ENCODE results near the gene TMCO1.
A peak's percentile ranks its signal among the peaks of the same experiment; 100 is the strongest.
"Not testable (repeated sequence)": the region's sequence is repeated elsewhere in the genome, so short reads cannot be mapped to it uniquely, and the experiment has no call there.

Gene TMCO1

GRCh38 chr1:165744913-165745312 is 23.8 kb downstream of the TMCO1 start:
- not testable (repeated sequence) for DNase-seq

GRCh38 chr1:165742194-165742593 is 26.5 kb downstream of the TMCO1 start:
- no peak for DNase-seq

- peak; percentile 8 for DNase-seq
Measured at GRCh38 chr1:165738794-165739193, 29.9 kb downstream of the TMCO1 start.

DNA sequence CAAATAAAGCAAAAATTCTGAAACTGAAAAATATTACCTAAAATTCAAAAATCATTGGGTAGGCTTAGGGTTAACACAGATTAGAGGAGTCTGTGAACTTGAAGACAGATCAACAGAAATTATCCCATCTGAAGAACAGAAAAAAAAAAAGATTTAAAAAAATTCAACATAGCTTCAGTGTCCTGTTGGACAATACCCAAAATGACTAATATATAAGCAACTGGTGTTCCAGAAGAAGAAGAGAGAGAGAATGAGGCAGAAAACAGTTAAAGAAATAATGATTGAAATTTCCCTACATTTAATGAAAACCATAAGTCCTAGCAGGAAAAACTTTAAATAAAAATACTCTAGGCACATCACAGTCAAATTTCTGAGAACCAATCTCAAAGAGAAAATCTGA is 31.5 kb downstream of the TMCO1 start:
- no peak for DNase-seq

DNA sequence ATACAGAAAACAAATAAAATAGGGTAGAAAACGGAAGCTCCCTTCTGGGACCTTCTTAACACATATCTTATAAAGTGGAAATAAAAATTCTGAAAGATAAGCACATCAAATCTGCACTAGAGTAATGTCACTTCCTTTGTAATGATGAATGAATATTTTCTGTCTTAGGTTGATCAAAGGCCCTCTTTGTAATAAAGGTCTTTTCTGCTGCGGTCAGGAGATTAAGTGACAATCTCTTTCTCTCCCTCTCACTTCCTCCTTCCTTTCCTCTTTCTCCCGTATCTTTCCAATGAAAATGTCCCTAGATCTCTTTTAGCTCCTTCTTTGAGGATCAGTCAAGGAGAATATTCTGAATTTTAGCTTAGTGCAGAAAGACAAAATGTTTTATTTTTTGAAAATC is 33.8 kb downstream of the TMCO1 start:
- no peak for DNase-seq

DNA sequence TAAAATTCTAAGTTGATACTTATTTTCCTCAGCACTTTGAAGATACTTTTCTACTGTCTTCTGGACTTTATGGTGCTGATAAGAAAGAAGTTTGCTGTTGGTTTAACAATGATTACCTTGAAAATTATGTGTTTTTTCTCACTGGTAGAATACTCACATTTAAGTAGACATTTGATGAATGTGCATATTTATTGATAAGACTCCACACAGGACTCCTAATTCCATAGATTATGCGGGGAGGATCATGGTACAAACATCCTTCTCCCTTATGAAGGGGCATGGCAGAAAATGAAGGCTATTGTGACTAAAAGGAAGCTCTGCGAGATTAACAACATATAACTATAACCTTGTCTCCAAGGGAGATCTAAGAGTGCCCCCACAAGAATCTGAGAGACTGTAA is 41.8 kb downstream of the TMCO1 start:
- DNase-seq = no peak

GRCh38 chr1:165726169-165726568 is 42.5 kb downstream of the TMCO1 start:
- DNase-seq = no peak

DNA sequence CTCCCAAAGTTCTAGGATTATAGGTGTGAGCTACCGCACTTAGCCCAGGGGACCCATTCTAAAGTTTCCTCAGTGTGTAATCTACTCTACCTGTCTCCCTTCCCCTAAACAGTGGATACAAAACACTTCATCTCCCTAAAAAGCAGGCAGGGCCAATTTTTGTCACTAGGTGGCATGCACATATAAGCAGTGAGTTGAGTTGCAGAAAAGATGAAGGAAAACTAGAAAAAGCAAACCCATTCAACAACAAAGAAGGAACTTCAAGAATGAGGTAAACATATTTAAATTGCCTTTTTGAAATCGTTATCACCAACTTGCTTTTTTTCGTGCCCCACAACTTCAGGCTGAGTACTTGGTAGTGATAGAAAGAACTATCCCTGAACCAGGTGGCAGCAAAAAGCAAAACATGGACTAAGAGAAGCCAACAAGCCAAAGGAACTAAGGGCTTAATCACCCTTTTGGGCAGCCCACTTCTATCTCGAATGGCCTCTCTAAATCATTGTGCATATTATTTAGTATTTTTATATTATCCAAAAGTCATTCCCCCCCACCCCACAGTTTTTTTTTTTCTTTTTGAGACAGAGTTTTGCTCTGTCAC is 50.7 kb downstream of the TMCO1 start:
- DNase-seq = peak; percentile 31

GRCh38 chr1:165716265-165717051 is 52.2 kb downstream of the TMCO1 start:
- not testable (repeated sequence) for DNase-seq

GRCh38 chr1:165712764-165713163 is 55.9 kb downstream of the TMCO1 start:
- no peak for DNase-seq

DNA sequence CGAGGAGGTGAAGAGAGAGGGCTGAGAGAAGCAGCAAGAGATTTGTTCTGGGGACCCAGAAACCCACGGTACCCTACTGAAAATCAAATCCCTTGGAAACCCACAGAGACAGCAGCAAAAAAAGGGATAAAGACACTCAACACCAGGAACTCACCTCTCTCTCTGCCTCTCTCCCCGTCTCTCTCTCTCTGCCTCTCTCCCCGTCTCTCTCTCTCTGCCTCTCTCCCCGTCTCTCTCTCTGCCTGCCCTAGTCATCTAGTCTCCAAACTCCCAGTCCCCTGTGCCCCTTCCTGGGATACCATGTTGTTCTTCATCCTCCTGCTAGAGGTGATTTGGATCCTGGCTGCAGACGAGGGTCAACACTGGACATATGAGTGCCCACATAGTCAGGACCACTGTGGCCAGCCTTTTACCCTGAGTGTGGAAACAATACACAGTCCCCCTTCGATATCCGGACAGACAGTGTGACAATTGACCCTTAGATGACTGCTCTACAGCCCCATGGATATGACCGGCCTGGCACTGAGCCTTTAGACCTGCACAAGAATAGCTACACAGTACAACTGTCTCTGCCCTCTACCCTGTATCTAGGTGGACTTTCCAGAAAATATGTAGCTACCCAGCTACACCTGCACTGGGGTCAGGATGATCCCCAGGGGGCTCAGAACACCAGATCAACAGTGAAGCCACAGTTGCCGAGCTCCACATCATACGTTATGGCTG is 60.5 kb downstream of the TMCO1 start:
- DNase-seq = no peak

DNA sequence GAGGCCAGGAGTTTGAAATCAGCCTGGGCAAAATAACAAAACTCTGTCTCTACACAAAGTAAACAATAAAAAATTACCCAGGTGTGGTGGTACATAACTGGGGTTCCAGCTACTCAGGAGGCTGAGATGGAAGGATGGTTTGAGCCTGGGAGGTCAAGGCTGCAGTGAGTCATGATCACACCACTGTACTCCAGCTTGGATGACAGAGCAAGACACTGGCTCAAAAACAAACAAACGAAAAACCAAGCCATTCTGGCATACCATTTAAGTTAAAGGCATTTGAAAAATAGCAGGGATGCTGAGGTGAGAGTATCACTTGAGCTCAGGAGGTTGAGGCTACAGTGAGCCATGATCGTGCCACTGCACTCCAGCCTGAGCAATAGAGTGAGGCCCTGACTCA is 65.0 kb downstream of the TMCO1 start:
- no peak for DNase-seq

DNA sequence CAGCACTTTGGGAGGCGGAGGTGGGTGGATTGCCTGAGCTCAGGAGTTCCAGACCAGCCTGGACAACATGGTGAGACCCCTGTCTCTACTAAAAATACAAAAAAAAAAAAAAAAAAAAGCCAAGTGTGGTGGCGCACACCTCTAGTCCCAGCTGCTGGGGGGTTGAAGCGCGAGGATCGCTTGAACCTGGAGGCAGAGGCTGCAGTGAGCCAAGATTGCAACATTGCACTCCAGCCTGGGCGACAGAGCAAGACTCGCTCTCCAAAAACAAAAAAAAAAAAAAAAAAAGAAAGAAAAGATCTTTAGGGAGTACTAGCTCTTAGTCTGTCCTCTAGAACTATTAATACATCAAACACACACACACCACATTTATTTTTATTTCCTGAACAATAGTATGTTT is 66.7 kb downstream of the TMCO1 start:
- DNase-seq = not testable (repeated sequence)

GRCh38 chr1:165699577-165699976 is 69.1 kb downstream of the TMCO1 start:
- DNase-seq = no peak

DNA sequence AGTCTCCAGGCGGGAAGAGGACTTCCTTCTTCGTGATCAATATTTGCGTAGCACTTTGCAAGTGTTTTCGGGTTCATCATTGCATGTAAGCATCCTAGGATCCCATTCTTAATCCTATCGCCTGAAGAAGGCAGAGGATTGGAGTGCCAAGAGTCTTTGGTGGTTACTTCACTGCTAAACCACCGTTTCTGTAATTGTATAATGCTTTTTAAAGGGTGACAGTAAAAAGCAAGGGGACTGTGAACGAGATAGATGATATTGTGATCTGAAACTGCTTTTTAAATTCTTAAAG is 70.0 kb downstream of the TMCO1 start:
- DNase-seq = no peak

DNA sequence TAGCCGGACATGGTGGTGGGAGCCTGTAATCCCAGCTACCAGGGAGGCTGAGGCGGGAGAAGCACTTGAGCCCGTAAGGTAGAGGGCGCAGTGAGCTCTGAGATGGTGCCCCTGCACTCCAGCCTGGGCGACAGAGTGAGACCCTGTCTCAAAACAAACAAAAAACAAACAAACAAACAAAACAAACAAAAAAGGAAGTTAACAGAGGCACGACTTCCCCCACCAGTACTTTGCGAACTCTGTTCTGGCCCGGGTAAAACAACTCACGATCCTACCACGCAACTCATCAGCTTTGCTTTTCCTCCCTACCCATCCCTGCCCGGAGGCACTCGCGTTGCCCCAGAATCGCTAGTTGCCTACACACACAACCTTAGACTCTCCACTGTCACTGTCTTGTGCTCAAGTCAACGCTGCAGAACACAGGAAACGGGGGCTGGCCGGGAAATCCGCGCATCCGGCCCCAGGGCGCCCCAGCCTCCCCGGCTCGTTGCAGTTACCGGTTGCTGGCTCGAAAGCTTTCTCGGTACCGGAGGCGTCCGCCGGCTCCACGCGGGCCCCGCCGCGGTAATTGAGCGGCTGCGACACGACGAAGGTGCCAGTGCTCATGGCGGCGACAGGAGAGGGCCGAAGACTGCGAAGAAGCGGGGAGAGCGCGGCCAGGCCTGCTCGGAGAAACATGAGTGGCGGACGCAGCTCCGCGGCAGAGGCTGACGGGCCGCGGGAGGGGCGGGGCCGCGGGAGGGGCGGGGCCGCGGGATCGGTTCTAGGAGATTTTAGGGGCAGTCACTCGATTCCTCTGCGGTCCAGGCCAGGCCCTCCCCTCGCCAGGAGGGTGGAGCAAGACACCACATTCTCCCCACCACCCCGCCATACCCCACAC is 70.5 kb downstream of the TMCO1 start, which contains the start of gene ALDH9A1:
Gene ALDH9A1, minus strand, starts transcription at position 682 of the 880 bp plus-strand sequence. Its CDS starts 4 bp downstream, at position 678.
- peak; percentile 84 for DNase-seq

GRCh38 chr1:165697491-165697880 is 71.2 kb downstream of the TMCO1 start:
- DNase-seq = no peak

DNA sequence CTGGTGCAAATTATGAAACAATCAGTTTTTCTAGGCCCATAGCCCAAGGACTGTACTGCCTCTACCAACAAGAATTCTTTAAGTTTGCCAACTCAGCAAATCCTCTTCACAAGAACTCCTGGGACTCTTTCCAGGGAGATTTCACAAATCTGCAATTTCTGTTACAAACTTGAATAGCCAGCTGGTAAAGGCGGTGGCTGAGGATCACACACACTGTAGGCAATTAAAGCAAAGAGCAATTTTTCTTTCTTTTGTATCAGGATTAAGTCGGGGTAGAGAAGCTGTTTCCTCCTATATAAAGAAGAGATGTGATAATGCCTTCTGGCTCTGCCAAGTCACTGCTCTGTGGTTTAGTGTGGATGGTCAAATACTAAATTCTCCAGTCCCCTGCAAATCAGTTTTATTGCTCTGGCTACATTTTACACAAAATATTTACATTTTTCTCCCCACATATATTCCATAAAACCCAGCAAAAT is 72.0 kb downstream of the TMCO1 start:
- DNase-seq = no peak

- no peak for DNase-seq
Measured at GRCh38 chr1:165695031-165695430, 73.6 kb downstream of the TMCO1 start.

DNA sequence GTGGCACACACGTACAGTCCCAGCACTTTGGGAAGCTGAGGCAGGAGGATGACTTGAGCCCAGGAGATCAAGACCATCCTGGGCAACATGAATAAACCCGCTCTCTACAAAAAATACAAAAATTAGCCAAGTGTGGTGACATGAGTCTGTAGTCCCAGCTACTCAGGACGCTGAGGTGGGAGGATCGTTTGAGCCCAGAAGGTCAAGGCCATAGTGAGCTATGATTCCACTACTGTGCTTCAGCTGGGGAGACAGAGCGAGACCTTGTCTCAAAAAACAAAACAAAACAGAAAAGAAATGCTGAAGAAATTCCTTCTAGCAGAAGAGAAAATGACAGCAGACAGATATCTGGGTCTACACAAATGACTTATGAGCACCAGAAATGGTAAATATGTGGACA is 80.6 kb downstream of the TMCO1 start:
- no peak for DNase-seq

GRCh38 chr1:165686971-165687433 is 81.7 kb downstream of the TMCO1 start:
- no peak for DNase-seq

DNA sequence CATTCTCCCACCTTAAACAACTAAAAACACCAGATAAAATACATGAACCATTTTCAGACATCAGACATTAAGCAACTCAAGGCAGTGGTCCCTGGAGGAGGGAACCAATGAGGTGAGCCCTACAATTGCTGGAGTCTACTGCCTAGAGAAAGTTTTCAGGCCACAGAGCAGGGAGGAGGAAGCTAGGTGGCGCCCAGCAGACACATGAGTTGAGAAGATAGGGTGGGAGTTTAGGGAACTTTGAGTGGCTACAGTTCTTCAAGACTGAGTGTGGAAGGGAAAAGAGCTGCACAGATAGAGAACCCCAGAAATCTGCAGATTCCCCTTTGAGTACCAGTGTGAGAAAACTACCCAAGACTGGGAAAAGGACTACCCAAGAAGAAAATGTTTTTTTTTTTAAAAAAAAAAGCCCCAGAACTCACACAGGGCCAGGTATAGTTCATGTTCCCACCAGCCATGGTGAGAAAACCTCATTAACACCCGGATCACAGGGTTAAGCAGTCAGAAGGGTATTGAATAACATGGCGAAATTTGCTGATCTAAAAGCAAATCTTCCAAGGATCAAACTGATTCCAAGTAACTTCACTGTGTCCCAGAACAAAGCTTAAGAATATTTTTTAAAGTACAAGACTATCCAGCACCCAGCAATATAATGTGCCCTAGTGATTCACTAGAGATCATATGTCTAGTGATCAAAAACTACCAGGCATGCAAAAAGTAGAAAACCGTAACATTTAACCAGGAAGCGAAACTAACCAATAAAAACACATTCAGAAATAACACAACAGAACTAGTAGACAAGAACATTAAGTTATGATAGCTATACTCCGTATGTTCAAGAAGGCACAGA is 82.3 kb downstream of the TMCO1 start:
- DNase-seq = no peak

Measured in DMS79 treated with DMSO at 0.1 percent for 48 hours (cell line).